Measurements from ENCODE around the gene AIFM1. TPM values are rescaled to one million over a fixed set of nuclear protein-coding genes. Genes with fewer than 3 reads are reported as not detected.

AIFM1 gene
- total and polyA plus RNA-seq, 2 donors (not counting 3 experiments of a cell fraction or from before 2014, with no cell fraction given), result 23.7 to 29.7 TPM

GRCh38 chrX:130190801-130191200 lies 25.2 kb upstream of the AIFM1 start:
- ChIA-PET CTCF (interaction anchor here (1.2 to 6.7 kb wide), 4 partner anchors 15 to 130 kb away, joined by 3 to 65 read pairs (median 4); no protein-coding TSS in a partner anchor), POLR2A (no interaction called here)
- DNase-seq (ENCODE audit: low read depth, low spot score), result no peak
- Histone ChIP-seq H2AFZ (ENCODE audit: low read depth, low read length) (no peak overlapping the region), H3K4me1 (ENCODE audit: control insufficient read depth, extremely low read depth, insufficient read depth, low read length) (no peaks in the 10 kb centered on the region), H3K27me3 (ENCODE audit: control insufficient read depth in 2 of 2, insufficient read depth in 2 of 2, low read length in 2 of 2) (no peaks in the 10 kb centered on the region), H3K9me3 (replicated peaks; ENCODE audit: control insufficient read depth, insufficient read depth, low read length) (no peaks in the 10 kb centered on the region), H3K4me3 (replicated peaks in 1 of 3; ENCODE audit: insufficient read depth in 1 of 3, low read depth in 1 of 3, low read length in 3 of 3) (no peak overlapping the region), H3K9ac (replicated peaks; ENCODE audit: extremely low read depth, insufficient read depth, low read length) (no peak overlapping the region), H3K9me1 (replicated peaks; ENCODE audit: control insufficient read depth, extremely low read depth, insufficient read depth, low read length) (no peaks in the 10 kb centered on the region), H3K4me2 (ENCODE audit: insufficient read depth, low read length) (no peak overlapping the region), H4K20me1 (replicated peaks; ENCODE audit: control insufficient read depth, extremely low read depth, insufficient read depth, low read length) (no peaks in the 10 kb centered on the region), H3K36me3 (ENCODE audit: control insufficient read depth in 2 of 2, extremely low read depth in 1 of 2, insufficient read depth in 2 of 2, low read length in 2 of 2) (no peaks in the 10 kb centered on the region), H3K27ac (ENCODE audit: insufficient read depth, low read depth, low read length) (no peak overlapping the region), H3K79me2 (ENCODE audit: control insufficient read depth, insufficient read depth, low read length) (no peaks in the 10 kb centered on the region)
- BruUV-seq (replicated peaks), result no TSS peak
- dilution Hi-C loops (cut with MboI; ENCODE audit: extremely low pct_ligation_motif_present, low sequenced_read_pairs) (no loop called here), intact Hi-C loops (cut with micrococcal nuclease) (loop anchor here (5.0 to 10.0 kb wide), 4 partner anchors 54 to 586 kb away; no protein-coding TSS in a partner anchor)
- no peak for FAIRE-seq
- no peak for TF ChIP-seq POLR2A (IDR thresholded peaks at IDR 0.05; ENCODE audit: low read depth, low read length)
- no peak for TF ChIP-seq MYC (IDR thresholded peaks at IDR 0.05; ENCODE audit: low read depth, low read length)
- TF ChIP-seq MAX (IDR thresholded peaks at IDR 0.05; ENCODE audit: insufficient read depth, insufficient read length), result no peak
- TF ChIP-seq FOS (IDR thresholded peaks at IDR 0.05; ENCODE audit: borderline replicate concordance, insufficient read depth, low read length), result no peak
- TF ChIP-seq POLR2AphosphoS5 (IDR thresholded peaks at IDR 0.05; ENCODE audit: insufficient read depth, low read depth, low read length), result no peak

DNA sequence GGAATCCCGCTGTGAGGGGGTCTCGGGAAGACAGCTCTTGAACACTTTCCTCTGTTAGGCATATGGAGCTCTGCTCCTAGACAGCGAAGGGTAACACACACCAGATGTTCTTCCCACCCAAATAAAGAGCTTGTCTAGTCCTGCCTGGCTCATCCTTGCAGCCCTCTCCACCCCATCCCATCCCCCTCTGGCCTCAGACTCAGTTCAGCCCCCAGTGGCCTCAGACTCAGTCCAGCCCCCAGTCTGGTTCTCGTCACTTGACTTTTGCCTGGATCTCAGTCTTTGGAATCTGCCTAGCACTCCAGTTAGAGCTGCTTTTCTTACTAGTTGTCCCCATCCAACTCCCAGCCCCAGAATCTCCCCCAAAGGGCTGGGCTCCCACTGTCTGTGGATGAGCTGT lies 21.0 kb upstream of the AIFM1 start:
- CTCF ChIA-PET, result interaction anchor here (0.9 to 1.6 kb wide), 5 partner anchors 10 to 126 kb away, joined by 3 to 10 read pairs (median 4); no protein-coding TSS in a partner anchor
- dilution Hi-C loops (cut with MboI; ENCODE audit: extremely low pct_ligation_motif_present, low sequenced_read_pairs), result no loop called here

More for the DNA sequence above, 21.0 kb upstream of the AIFM1 start:
- FAIRE-seq, result peak; percentile 40
- H3K9me3 ChIP-seq (replicated peaks; ENCODE audit: control insufficient read depth, insufficient read depth, low read length), result no peaks in the 10 kb centered on the region
- no peak for DNase-seq (ENCODE audit: low read depth, low spot score)
- POLR2A ChIA-PET, result no interaction called here
- TF ChIP-seq, protein P1, sequence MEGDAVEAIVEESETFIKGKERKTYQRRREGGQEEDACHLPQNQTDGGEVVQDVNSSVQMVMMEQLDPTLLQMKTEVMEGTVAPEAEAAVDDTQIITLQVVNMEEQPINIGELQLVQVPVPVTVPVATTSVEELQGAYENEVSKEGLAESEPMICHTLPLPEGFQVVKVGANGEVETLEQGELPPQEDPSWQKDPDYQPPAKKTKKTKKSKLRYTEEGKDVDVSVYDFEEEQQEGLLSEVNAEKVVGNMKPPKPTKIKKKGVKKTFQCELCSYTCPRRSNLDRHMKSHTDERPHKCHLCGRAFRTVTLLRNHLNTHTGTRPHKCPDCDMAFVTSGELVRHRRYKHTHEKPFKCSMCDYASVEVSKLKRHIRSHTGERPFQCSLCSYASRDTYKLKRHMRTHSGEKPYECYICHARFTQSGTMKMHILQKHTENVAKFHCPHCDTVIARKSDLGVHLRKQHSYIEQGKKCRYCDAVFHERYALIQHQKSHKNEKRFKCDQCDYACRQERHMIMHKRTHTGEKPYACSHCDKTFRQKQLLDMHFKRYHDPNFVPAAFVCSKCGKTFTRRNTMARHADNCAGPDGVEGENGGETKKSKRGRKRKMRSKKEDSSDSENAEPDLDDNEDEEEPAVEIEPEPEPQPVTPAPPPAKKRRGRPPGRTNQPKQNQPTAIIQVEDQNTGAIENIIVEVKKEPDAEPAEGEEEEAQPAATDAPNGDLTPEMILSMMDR (IDR thresholded peaks at IDR 0.05; ENCODE audit: extremely low read depth in 1 of 2, insufficient read depth in 1 of 2, low read depth in 1 of 2, low read length in 2 of 2), result no peak
- TF ChIP-seq EZH2 (IDR thresholded peaks at IDR 0.05; ENCODE audit: borderline replicate concordance, low read depth, low read length, severe bottlenecking), result no peak
- TF ChIP-seq GATA2 (IDR thresholded peaks at IDR 0.05; ENCODE audit: insufficient read depth, insufficient read length, low read depth, low read length), result no peak
- TF ChIP-seq MAX (IDR thresholded peaks at IDR 0.05; ENCODE audit: insufficient read depth, insufficient read length), result no peak
- no peak for TF ChIP-seq POLR2AphosphoS5 (IDR thresholded peaks at IDR 0.05; ENCODE audit: insufficient read depth, low read depth, low read length)
- no peak for TF ChIP-seq FOS (IDR thresholded peaks at IDR 0.05; ENCODE audit: borderline replicate concordance, insufficient read depth, low read length)
- TF ChIP-seq MYC (IDR thresholded peaks at IDR 0.05; ENCODE audit: low read depth, low read length), result no peak
- no peak for TF ChIP-seq POLR2A (IDR thresholded peaks at IDR 0.05; ENCODE audit: low read depth, low read length)
- no peak for TF ChIP-seq JUN (IDR thresholded peaks at IDR 0.05; ENCODE audit: borderline replicate concordance, insufficient read depth, insufficient read length, low read depth)
- H3K36me3 ChIP-seq (ENCODE audit: control insufficient read depth in 2 of 2, extremely low read depth in 1 of 2, insufficient read depth in 2 of 2, low read length in 2 of 2), result no peaks in the 10 kb centered on the region
- H3K4me1 ChIP-seq (ENCODE audit: control insufficient read depth, extremely low read depth, insufficient read depth, low read length), result no peaks in the 10 kb centered on the region
- H3K9ac ChIP-seq (replicated peaks; ENCODE audit: extremely low read depth, insufficient read depth, low read length), result no peak overlapping the region
- H3K4me2 ChIP-seq (ENCODE audit: insufficient read depth, low read length), result no peak overlapping the region
- no peak overlapping the region for H2AFZ ChIP-seq (ENCODE audit: low read depth, low read length)
- no peak overlapping the region for H3K4me3 ChIP-seq (replicated peaks in 1 of 3; ENCODE audit: insufficient read depth in 1 of 3, low read depth in 1 of 3, low read length in 3 of 3)
- no peaks in the 10 kb centered on the region for H3K9me1 ChIP-seq (replicated peaks; ENCODE audit: control insufficient read depth, extremely low read depth, insufficient read depth, low read length)
- no TSS peak for BruUV-seq (replicated peaks)
- no peaks in the 10 kb centered on the region for H3K27me3 ChIP-seq (ENCODE audit: control insufficient read depth in 2 of 2, insufficient read depth in 2 of 2, low read length in 2 of 2)
- H4K20me1 ChIP-seq (replicated peaks; ENCODE audit: control insufficient read depth, extremely low read depth, insufficient read depth, low read length), result no peaks in the 10 kb centered on the region
- H3K79me2 ChIP-seq (ENCODE audit: control insufficient read depth, insufficient read depth, low read length), result no peaks in the 10 kb centered on the region
- intact Hi-C loops (cut with micrococcal nuclease), result no loop called here
- no peak overlapping the region for H3K27ac ChIP-seq (ENCODE audit: insufficient read depth, low read depth, low read length)

Data from endothelial cell of umbilical vein (primary cell).